Colonic mucosa (tissue), 4 donors: Measurements from ENCODE around the gene LNPK. TPM values are rescaled to one million over a fixed set of nuclear protein-coding genes. Genes with fewer than 3 reads are reported as not detected.
"Not testable (repeated sequence)": the region's sequence is repeated elsewhere in the genome, so short reads cannot be mapped to it uniquely, and the experiment has no call there.

Source experiments
- DNase-seq: peaks from one replicate; pipeline ENCODE4 v3.0.0-alpha.2; 2020
- H3K27ac ChIP-seq: fragments of 200-600 bp; one replicate; pipeline ENCODE4 v1.8.0; 2021
- H3K27me3 ChIP-seq: fragments of 200-600 bp; one replicate; pipeline ENCODE4 v1.8.0; 2021
- H3K36me3 ChIP-seq: fragments of 200-600 bp; one replicate; pipeline ENCODE4 v1.8.0; 2021
- H3K4me1 ChIP-seq: fragments of 200-600 bp; one replicate; pipeline ENCODE4 v1.8.0; 2021; ENCODE audit warnings: mild to moderate bottlenecking
- H3K4me3 ChIP-seq: fragments of 200-600 bp; one replicate; pipeline ENCODE4 v1.8.0; 2021
- H3K9ac ChIP-seq, 2 donors: one replicate each; pipeline ENCODE4 v1.7.0; 2013; ENCODE audit warnings: control low read depth in 2 of 2, low read depth in 2 of 2, low read length in 2 of 2
- H3K9me3 ChIP-seq: fragments of 200-600 bp; one replicate; pipeline ENCODE4 v1.8.0; 2021
- intact Hi-C: fragments of 100-400 bp; cut with DNase I; formaldehyde crosslinking; loops from one replicate; pipeline ENCODE4 v1.14.1; 2022
- total RNA-seq, 2 donors: library from RNA; stranded (reverse); fragmentation: NEBNext Ultra II Directional in 1 of 2; extraction: Animal tissue kit (Norgen Biotek cat#: 25700) in 1 of 2; gene quantifications; one replicate each; pipeline ENCODE4 v1.2.1, GENCODE V29; 2021
- TF ChIP-seq, protein P1 (sequence below): fragments of 200-600 bp; IDR thresholded peaks from one replicate; pipeline ENCODE4 v1.8.0; 2022; ENCODE audit warnings: antibody characterized with exemption, mild to moderate bottlenecking
- donor health status: healthy.
- donor health status: DM: no; HTN: no; CAD: no.
- donor health status: DM: no; HTN: no; CAD: no.

The LNPK gene
- total RNA-seq, 2 donors from 2014 or later: 38.5 to 48.4 TPM

- Histone ChIP-seq H3K27ac (no peak overlapping the region), H3K9ac (no peak overlapping the region), H3K36me3 (no peaks in the 10 kb centered on the region), H3K27me3 (no peaks in the 10 kb centered on the region), H3K9me3 (no peaks in the 10 kb centered on the region), H3K4me3 (no peak overlapping the region), H3K4me1 (no peaks in the 10 kb centered on the region)
- DNase-seq: no peak
- intact Hi-C loops: no loop called here
- TF ChIP-seq, protein P1, sequence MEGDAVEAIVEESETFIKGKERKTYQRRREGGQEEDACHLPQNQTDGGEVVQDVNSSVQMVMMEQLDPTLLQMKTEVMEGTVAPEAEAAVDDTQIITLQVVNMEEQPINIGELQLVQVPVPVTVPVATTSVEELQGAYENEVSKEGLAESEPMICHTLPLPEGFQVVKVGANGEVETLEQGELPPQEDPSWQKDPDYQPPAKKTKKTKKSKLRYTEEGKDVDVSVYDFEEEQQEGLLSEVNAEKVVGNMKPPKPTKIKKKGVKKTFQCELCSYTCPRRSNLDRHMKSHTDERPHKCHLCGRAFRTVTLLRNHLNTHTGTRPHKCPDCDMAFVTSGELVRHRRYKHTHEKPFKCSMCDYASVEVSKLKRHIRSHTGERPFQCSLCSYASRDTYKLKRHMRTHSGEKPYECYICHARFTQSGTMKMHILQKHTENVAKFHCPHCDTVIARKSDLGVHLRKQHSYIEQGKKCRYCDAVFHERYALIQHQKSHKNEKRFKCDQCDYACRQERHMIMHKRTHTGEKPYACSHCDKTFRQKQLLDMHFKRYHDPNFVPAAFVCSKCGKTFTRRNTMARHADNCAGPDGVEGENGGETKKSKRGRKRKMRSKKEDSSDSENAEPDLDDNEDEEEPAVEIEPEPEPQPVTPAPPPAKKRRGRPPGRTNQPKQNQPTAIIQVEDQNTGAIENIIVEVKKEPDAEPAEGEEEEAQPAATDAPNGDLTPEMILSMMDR: no peak
Measured at GRCh38 chr2:175966839-175967238, 35.2 kb downstream of the LNPK start.

DNA sequence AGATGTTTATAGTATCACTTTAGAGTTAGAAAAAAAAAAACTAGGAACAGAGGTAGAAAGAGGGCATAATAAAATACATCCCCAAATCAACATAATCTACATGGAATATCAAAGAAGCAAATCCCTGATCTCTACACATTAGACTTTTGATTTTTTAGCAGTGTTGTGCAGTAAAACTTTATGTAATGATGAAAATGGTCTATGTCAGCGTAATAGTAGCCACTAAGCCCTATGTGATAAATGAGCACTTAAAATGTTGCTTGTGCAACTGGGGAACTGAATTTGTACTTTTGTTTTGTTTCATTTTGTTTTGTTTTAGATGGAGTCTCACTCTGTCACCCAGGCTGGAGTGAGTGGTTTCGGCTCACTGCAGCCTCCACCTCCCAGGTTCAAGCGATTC lies 36.3 kb downstream of the LNPK start:
- Histone ChIP-seq H3K9me3 (no peaks in the 10 kb centered on the region), H3K4me3 (no peak overlapping the region), H3K4me1 (no peaks in the 10 kb centered on the region), H3K9ac (no peak overlapping the region), H3K27me3 (no peaks in the 10 kb centered on the region), H3K27ac (no peak overlapping the region), H3K36me3 (no peaks in the 10 kb centered on the region)
- intact Hi-C loops: no loop called here
- no peak for DNase-seq
- TF ChIP-seq, protein P1: no peak

GRCh38 chr2:175964195-175964594 lies 37.9 kb downstream of the LNPK start:
- Histone ChIP-seq H3K4me1 (no peaks in the 10 kb centered on the region), H3K27me3 (no peaks in the 10 kb centered on the region), H3K27ac (no peak overlapping the region), H3K36me3 (no peaks in the 10 kb centered on the region), H3K4me3 (no peak overlapping the region), H3K9me3 (no peaks in the 10 kb centered on the region), H3K9ac (no peak overlapping the region)
- DNase-seq: no peak
- TF ChIP-seq, protein P1: no peak
- intact Hi-C loops: no loop called here

DNA sequence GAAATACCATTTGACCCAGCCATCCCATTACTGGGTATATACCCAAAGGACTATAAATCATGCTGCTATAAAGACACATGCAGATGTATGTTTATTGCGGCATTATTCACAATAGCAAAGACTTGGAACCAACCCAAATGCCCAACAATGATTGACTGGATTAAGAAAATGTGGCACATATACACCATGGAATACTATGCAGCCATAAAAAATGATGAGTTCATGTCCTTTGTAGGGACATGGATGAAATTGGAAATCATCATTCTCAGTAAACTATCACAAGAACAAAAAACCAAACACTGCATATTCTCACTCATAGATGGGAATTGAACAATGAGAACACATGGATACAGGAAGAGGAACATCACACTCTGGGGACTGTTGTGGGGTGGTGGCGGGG lies 38.9 kb downstream of the LNPK start:
- H3K27me3 ChIP-seq, H3K36me3 ChIP-seq, H3K9ac ChIP-seq, H3K27ac ChIP-seq, intact Hi-C loops, DNase-seq, H3K4me1 ChIP-seq, H3K4me3 ChIP-seq, H3K9me3 ChIP-seq: not testable (repeated sequence)

DNA sequence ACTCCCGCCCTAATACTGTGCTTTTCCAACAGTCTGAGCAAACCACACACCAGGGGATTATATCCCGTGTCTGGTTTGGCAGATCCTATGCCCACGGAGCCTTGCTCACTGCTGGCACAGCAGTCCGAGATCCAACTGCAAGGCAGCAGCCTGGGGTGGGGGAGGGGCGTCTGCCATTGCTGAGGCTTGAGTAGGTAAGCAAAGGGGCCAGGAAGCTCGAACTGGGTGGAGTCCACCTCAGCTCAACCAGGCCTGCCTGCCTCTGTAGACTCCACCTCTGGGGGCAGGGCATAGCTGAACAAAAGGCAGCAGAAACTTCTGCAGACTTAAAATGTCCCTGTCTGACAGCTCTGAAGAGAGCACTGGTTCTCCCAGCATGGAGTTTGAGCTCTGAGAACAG lies 44.2 kb downstream of the LNPK start:
- Histone ChIP-seq H3K9me3 (no peaks in the 10 kb centered on the region), H3K36me3 (no peaks in the 10 kb centered on the region), H3K27ac (no peak overlapping the region), H3K27me3 (no peaks in the 10 kb centered on the region), H3K4me1 (no peaks in the 10 kb centered on the region), H3K9ac (no peak overlapping the region), H3K4me3 (no peak overlapping the region)
- intact Hi-C loops: no loop called here
- TF ChIP-seq, protein P1: no peak
- no peak for DNase-seq

DNA sequence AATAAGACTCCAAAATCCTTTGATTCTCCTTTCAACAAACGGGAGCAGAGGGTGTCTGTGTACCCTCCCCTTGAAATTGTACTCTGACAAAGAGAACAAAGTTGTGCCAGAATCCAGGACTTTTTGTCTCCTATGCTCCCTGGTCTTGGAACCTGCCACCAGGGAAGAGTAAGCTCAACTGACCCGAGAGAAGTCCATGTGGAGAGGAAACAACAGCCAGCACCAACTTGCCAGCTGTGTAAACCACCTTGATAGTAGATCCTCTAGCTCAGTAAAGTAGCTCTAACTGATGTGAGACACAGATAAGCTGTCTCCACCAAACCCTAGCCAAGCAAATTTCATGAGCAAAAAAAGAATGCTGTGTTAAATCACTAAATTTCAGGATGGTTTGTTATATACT lies 46.9 kb downstream of the LNPK start:
- Histone ChIP-seq H3K4me3 (no peak overlapping the region), H3K9me3 (no peaks in the 10 kb centered on the region), H3K4me1 (no peaks in the 10 kb centered on the region), H3K9ac (no peak overlapping the region), H3K27ac (no peak overlapping the region), H3K27me3 (no peaks in the 10 kb centered on the region), H3K36me3 (no peaks in the 10 kb centered on the region)
- no peak for DNase-seq
- TF ChIP-seq, protein P1: no peak
- intact Hi-C loops: no loop called here
